Measurements from ENCODE around the gene KIF20A.
"Not testable (repeated sequence)": the region's sequence is repeated elsewhere in the genome, so short reads cannot be mapped to it uniquely, and the experiment has no call there.

KIF20A gene

GRCh38 chr5:138178516-138179276, at the start of gene KIF20A, which contains the start of gene BRD8:
KIF20A (plus strand) TSS chr5:138179112; CDS start chr5:138179681, 569 bp downstream.
BRD8 (minus strand) TSS chr5:138178630; CDS start chr5:138178614, 16 bp downstream.
- DNase-seq: peak; percentile 86

- DNase-seq: no peak
Observed at GRCh38 chr5:138129347-138129746, 49.6 kb upstream of the KIF20A start.

- DNase-seq: no peak
Observed at GRCh38 chr5:138132543-138132942, 46.4 kb upstream of the KIF20A start.

- no peak for DNase-seq
Observed at GRCh38 chr5:138138949-138139780, 39.7 kb upstream of the KIF20A start, which contains the start of gene NME5. NME5 (minus strand) TSS chr5:138139428; CDS start chr5:138138780, 648 bp downstream.

GRCh38 chr5:138139781-138140090, 39.2 kb upstream of the KIF20A start:
- no peak for DNase-seq

- no peak for DNase-seq
Observed at GRCh38 chr5:138140268-138140667, 38.6 kb upstream of the KIF20A start.

- no peak for DNase-seq
Observed at GRCh38 chr5:138141734-138142133, 37.2 kb upstream of the KIF20A start.

- DNase-seq: not testable (repeated sequence)
Observed at GRCh38 chr5:138143578-138143977, 35.3 kb upstream of the KIF20A start.

- no peak for DNase-seq
Observed at GRCh38 chr5:138148811-138149210, 30.1 kb upstream of the KIF20A start.

GRCh38 chr5:138149530-138149929, 29.4 kb upstream of the KIF20A start:
- no peak for DNase-seq

GRCh38 chr5:138155977-138156376, 22.9 kb upstream of the KIF20A start:
- not testable (repeated sequence) for DNase-seq

GRCh38 chr5:138157626-138158025, 21.3 kb upstream of the KIF20A start:
- DNase-seq: no peak

- DNase-seq: no peak
Observed at GRCh38 chr5:138159666-138160065, 19.2 kb upstream of the KIF20A start.

GRCh38 chr5:138160706-138161105, 18.2 kb upstream of the KIF20A start:
- no peak for DNase-seq

- DNase-seq: no peak
Observed at GRCh38 chr5:138163721-138164120, 15.2 kb upstream of the KIF20A start.

- DNase-seq: no peak
Observed at GRCh38 chr5:138169124-138169523, 9.8 kb upstream of the KIF20A start.

- DNase-seq: no peak
Observed at GRCh38 chr5:138170299-138170698, 8.6 kb upstream of the KIF20A start.

- peak; percentile 38 for DNase-seq
Observed at GRCh38 chr5:138177941-138178515, 884 bp upstream of the KIF20A start.

GRCh38 chr5:138179277-138179857, 455 bp downstream of the KIF20A start:
- no peak for DNase-seq

GRCh38 chr5:138180183-138180782, 1.4 kb downstream of the KIF20A start:
- no peak for DNase-seq

GRCh38 chr5:138180841-138181240, 1.9 kb downstream of the KIF20A start:
- no peak for DNase-seq

GRCh38 chr5:138182808-138183207, 3.9 kb downstream of the KIF20A start:
- no peak for DNase-seq

- no peak for DNase-seq
Observed at GRCh38 chr5:138186002-138186447, 7.1 kb downstream of the KIF20A start.

All from activated CD4-positive, CD25-positive, alpha-beta regulatory T cell treated with anti-CD3 and anti-CD28 coated beads, Interleukin-2, amount 50 U/mL, for 72 hours (primary cell).